ENCODE data around the gene RAPGEF3.

DNA sequence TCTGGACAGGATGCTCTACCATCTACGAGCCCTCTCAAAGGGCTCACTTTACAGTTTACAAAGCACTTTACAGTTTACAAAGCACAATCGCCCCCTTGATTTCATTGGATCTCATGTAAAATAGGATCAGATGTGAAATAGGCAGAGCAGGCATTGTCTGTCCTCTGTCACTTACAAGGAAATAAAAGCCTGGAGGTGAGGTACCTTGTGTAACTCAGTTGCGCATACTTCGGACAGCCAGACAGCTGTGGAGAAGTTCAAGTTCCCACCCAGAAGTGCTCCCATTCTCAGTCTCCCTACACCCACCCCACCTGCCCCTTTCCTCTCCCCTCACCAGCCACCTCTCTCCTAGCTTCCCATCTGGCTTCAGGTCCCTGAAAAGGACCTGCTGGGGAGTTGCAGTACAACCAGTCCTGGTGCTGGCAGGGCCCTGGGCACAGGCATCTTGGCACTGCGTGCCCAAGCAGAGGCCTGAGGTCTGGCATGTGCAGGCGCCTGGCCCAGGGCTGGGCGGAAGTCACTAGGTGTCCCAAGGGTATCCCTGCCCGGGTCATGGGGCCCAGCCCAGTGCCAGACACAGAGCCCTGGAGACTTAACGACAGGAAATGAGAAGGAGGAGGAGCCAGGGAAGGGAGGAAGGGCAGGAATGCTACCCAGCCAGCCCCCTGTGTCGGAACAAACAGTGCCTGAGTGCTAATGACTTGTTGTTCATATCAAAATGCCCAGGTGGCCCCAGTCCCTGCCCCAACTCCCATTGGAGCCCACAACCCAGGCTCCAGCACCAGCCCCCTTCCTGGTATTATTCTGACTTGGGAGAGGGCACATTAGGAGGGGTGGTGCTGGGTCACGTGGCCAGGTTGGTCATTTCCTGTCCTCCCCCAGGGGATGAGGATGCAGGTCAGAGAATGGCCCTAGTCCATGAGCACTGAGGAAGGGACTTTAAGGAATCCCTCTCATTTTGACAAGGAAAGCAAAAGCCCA lies 5.4 kb downstream of the RAPGEF3 start:
- no peak for TF ChIP-seq POLR2AphosphoS5 (IDR thresholded peaks at IDR 0.05; ENCODE audit: control insufficient read depth, insufficient read depth, low read depth, low read length)
- TF ChIP-seq, protein P1, sequence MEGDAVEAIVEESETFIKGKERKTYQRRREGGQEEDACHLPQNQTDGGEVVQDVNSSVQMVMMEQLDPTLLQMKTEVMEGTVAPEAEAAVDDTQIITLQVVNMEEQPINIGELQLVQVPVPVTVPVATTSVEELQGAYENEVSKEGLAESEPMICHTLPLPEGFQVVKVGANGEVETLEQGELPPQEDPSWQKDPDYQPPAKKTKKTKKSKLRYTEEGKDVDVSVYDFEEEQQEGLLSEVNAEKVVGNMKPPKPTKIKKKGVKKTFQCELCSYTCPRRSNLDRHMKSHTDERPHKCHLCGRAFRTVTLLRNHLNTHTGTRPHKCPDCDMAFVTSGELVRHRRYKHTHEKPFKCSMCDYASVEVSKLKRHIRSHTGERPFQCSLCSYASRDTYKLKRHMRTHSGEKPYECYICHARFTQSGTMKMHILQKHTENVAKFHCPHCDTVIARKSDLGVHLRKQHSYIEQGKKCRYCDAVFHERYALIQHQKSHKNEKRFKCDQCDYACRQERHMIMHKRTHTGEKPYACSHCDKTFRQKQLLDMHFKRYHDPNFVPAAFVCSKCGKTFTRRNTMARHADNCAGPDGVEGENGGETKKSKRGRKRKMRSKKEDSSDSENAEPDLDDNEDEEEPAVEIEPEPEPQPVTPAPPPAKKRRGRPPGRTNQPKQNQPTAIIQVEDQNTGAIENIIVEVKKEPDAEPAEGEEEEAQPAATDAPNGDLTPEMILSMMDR (IDR thresholded peaks at IDR 0.05 in 2 of 3, conservative IDR thresholded peaks at IDR 0.05 in 1 of 3; ENCODE audit: insufficient read depth in 2 of 3, low read depth in 1 of 3, low read length in 3 of 3), result no peak
